Adrenal gland (tissue), 12 donors: Measurements from ENCODE around the gene EIPR1. TPM values are rescaled to one million over a fixed set of nuclear protein-coding genes. Genes with fewer than 3 reads are reported as not detected.
"Not testable (repeated sequence)": the region's sequence is repeated elsewhere in the genome, so short reads cannot be mapped to it uniquely, and the experiment has no call there.

Source experiments
- DNase-seq, 7 donors: peaks; one replicate each; pipeline ENCODE4 v3.0.0-alpha.2; 2019 to 2020
- H3K27ac ChIP-seq, 5 donors: fragments of 200-600 bp; sonication (generic) in 4 of 5; 1 replicate in 3 of 5; 2 replicates in 2 of 5; pipeline versions ENCODE4 v1.5.1 to v1.8.0; 2016 to 2020; ENCODE audit warnings: mild to moderate bottlenecking in 1 of 5
- H3K27me3 ChIP-seq: fragments of 200-600 bp; 2 replicates; pipeline ENCODE4 v1.8.0; 2021
- H3K36me3 ChIP-seq, 2 donors: fragments of 200-600 bp; replicated peaks in 1 of 2; 1 replicate in 1 of 2; 2 replicates in 1 of 2; pipeline versions ENCODE4 v1.5.1 to v1.8.0; 2018 to 2022
- H3K4me1 ChIP-seq, 2 donors: fragments of 200-600 bp; replicated peaks in 1 of 2; 1 replicate in 1 of 2; 2 replicates in 1 of 2; pipeline versions ENCODE4 v1.5.1 to v1.8.0; 2018 to 2021
- H3K4me3 ChIP-seq, 4 donors: fragments of 200-600 bp; sonication (generic) in 3 of 4; one replicate each; pipeline ENCODE4 v1.5.1; 2016 to 2018
- H3K9me3 ChIP-seq, 3 donors: fragments of 200-600 bp; sonication (generic) in 1 of 3; replicated peaks in 1 of 3; 1 replicate in 2 of 3; 2 replicates in 1 of 3; pipeline versions ENCODE4 v1.5.1 to v1.8.0; 2016 to 2021
- CTCF ChIP-seq, 6 experiments: fragments of 450-650 bp in 4 of 6; fragments of 200-600 bp in 2 of 6; sonication (generic) in 1 of 6; IDR thresholded peaks; 1 replicate in 5 of 6; 2 replicates in 1 of 6; pipeline versions ENCODE4 v1.5.1 to v1.8.0; 2016 to 2021; ENCODE audit warnings: antibody characterized with exemption in 6 of 6, mild to moderate bottlenecking in 2 of 6, moderate library complexity in 1 of 6
- POLR2A ChIP-seq, 2 donors: fragments of 450-650 bp; IDR thresholded peaks; one replicate each; pipeline ENCODE4 v1.6.1; 2017; ENCODE audit warnings: antibody characterized with exemption in 2 of 2, mild to moderate bottlenecking in 2 of 2, moderate library complexity in 1 of 2
- WGBS, 4 donors: extraction: QIAGEN DNeasy Blood & Tissue Kit in 2 of 4; methylation state at CpG; one replicate each; pipeline versions ENCODE4 v1.1.5 to v1.1.7; 2013 to 2017; 5-methylcytosine and 5-hydroxymethylcytosine counted together
- intact Hi-C, 2 donors: fragments of 100-400 bp; cut with DNase I; formaldehyde crosslinking; loops; one replicate each; pipeline versions ENCODE4 v1.14.1 to v1.15.0; 2022 to 2023
- polyA plus RNA-seq, 3 donors: library from polyadenylated mRNA; stranded (reverse); fragments of 200-250 nt in 2 of 3; fragments of 350-450 nt in 1 of 3; fragmentation: Illumina TruSeq in 1 of 3; extraction: RNeasy Lipid Tissue Mini Kit (QIAGEN cat#74804) in 1 of 3; gene quantifications; one replicate each; pipeline ENCODE4 v1.2.3, GENCODE V29; 2013 to 2014
- total RNA-seq, 9 donors: library from RNA; depleted of rRNA in 4 of 9; stranded (reverse); fragments of >200 nt in 4 of 9; fragments of 120-200 nt in 1 of 9; fragmentation: NEBNext Ultra II Directional in 1 of 9; extraction: Animal tissue kit (Norgen Biotek cat#: 25700) in 1 of 9; gene quantifications; one replicate each; pipeline versions ENCODE4 v1.1.0 to v1.2.4, GENCODE V29; 2013 to 2023
- donor health status: healthy with polysubstance abuse.
- donor health status: Bipolar disorder and iron deficiency.
- donor health status: DM: yes; HTN: yes; CAD: no.
- donor health status: DM: no; HTN: no; CAD: no.
- donor health status: DM: no; HTN: no; CAD: no.
- donor health status: DM: yes; HTN: yes; CAD: no.

Gene EIPR1
- total and polyA plus RNA-seq, 12 donors: 10.3 to 37.9 (median 28.5) TPM

- TF ChIP-seq POLR2A (IDR thresholded peaks at IDR 0.05): no peak
- TF ChIP-seq CTCF (IDR thresholded peaks at IDR 0.05): no peak
- no peak for DNase-seq
- Histone ChIP-seq H3K27ac (peak overlapping the region in 1 of 5 donors; percentile 24), H3K9me3 (no peaks in the 10 kb centered on the region), H3K36me3 (no peaks in the 10 kb centered on the region), H3K4me3 (no peak overlapping the region), H3K4me1 (no peaks in the 10 kb centered on the region), H3K27me3 (no peaks in the 10 kb centered on the region)
- 82 to 89% (median 88%) methylated on average over 9 of the region's 9 CpGs for WGBS, 4 donors
- intact Hi-C loops: no loop called here
Measured at GRCh38 chr2:3289171-3289515, 88.5 kb downstream of the EIPR1 start.

- Histone ChIP-seq H3K9me3 (no peaks in the 10 kb centered on the region), H3K4me1 (no peaks in the 10 kb centered on the region), H3K4me3 (no peak overlapping the region), H3K36me3 (no peaks in the 10 kb centered on the region), H3K27me3 (no peaks in the 10 kb centered on the region), H3K27ac (peak overlapping the region in 1 of 5 donors; percentile 24)
- intact Hi-C loops: no loop called here
- peak in 2 of 7 donors; percentile 9 to 77 for DNase-seq
- 87 to 92% (median 89%) methylated on average over 15 to 20 of the region's 20 CpGs for WGBS, 4 donors
- TF ChIP-seq POLR2A (IDR thresholded peaks at IDR 0.05): no peak
- TF ChIP-seq CTCF (IDR thresholded peaks at IDR 0.05): no peak
Measured at GRCh38 chr2:3288470-3289170, 89.0 kb downstream of the EIPR1 start.

- Histone ChIP-seq H3K36me3 (no peaks in the 10 kb centered on the region), H3K4me1 (peaks cover 0 to 4% of the 10 kb centered on the region in 2 donors), H3K27me3 (no peaks in the 10 kb centered on the region), H3K27ac (peak overlapping the region in 1 of 5 donors; percentile 26), H3K9me3 (no peaks in the 10 kb centered on the region), H3K4me3 (no peak overlapping the region)
- WGBS, 4 donors: 89 to 99% (median 95%) methylated on average over 11 to 13 of the region's 13 CpGs
- intact Hi-C loops: no loop called here
- peak in 2 of 7 donors; percentile 3 to 48 for DNase-seq
- TF ChIP-seq CTCF (IDR thresholded peaks at IDR 0.05) (no peak), POLR2A (IDR thresholded peaks at IDR 0.05) (no peak)
Measured at GRCh38 chr2:3287896-3288295, 89.7 kb downstream of the EIPR1 start.

- peak overlapping the region in 1 of 5 donors; percentile 17 for H3K27ac ChIP-seq
- H3K4me3 ChIP-seq, H3K36me3 ChIP-seq, H3K27me3 ChIP-seq, H3K9me3 ChIP-seq, intact Hi-C loops: not testable (repeated sequence)
- peaks cover 0 to 13% of the 10 kb centered on the region in 2 donors for H3K4me1 ChIP-seq
- DNase-seq: peak in 3 of 7 donors; percentile 5 to 60 (median 12)
- WGBS, 4 donors: 91 to 93% (median 92%) methylated on average over 10 to 17 of the region's 17 CpGs
Measured at GRCh38 chr2:3286646-3287036, 91.0 kb downstream of the EIPR1 start.
